VCaP (cell line): ENCODE results near the gene MARVELD1.
A peak's percentile ranks its signal among the peaks of the same experiment; 100 is the strongest.
"Not testable (repeated sequence)": the region's sequence is repeated elsewhere in the genome, so short reads cannot be mapped to it uniquely, and the experiment has no call there.

ENCODE experiments used
- H3K27ac ChIP-seq: fragments of 450-650 bp; 2 replicates; pipeline ENCODE4 v1.5.1; 2017
- TF ChIP-seq, protein P1 (sequence below): fragments of 450-650 bp; conservative IDR thresholded peaks from 2 replicates; pipeline ENCODE4 v1.5.1; 2017; ENCODE audit warnings: mild to moderate bottlenecking, moderate library complexity

Gene MARVELD1

DNA sequence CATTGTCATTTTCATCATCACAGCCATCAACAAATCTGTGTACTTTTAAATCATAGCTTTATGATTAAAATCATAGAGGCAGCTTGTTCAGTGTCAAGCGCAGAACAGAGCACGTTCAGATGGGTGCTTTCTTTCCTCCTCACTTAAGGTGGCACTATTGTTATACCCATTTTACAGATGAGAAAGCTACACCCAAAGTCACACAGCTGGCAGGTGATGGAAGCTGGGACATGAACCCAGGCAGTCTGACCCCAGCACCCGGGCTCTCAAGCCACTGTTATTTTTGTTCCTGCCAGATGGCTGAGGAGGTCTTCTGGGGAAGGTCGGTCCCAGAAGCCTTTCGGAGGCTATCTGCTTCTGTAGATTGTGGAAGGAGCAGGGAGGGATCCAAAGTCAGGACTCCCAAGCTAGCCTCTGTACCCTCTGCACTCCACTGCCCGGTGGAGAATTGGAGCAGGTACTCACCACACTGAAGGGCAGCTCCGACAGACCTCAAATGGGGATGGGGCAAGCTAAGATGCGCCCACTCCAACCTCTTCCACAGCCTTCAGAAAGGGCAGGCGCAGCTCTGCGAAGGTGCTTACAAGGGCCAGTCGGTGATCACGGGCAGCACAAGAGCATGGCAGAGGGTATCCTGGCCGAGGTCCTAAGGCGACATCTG, 27.1 kb upstream of the MARVELD1 start:
- TF ChIP-seq, protein P1, sequence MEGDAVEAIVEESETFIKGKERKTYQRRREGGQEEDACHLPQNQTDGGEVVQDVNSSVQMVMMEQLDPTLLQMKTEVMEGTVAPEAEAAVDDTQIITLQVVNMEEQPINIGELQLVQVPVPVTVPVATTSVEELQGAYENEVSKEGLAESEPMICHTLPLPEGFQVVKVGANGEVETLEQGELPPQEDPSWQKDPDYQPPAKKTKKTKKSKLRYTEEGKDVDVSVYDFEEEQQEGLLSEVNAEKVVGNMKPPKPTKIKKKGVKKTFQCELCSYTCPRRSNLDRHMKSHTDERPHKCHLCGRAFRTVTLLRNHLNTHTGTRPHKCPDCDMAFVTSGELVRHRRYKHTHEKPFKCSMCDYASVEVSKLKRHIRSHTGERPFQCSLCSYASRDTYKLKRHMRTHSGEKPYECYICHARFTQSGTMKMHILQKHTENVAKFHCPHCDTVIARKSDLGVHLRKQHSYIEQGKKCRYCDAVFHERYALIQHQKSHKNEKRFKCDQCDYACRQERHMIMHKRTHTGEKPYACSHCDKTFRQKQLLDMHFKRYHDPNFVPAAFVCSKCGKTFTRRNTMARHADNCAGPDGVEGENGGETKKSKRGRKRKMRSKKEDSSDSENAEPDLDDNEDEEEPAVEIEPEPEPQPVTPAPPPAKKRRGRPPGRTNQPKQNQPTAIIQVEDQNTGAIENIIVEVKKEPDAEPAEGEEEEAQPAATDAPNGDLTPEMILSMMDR = no peak
- peak overlapping the region; percentile 65 for H3K27ac ChIP-seq

DNA sequence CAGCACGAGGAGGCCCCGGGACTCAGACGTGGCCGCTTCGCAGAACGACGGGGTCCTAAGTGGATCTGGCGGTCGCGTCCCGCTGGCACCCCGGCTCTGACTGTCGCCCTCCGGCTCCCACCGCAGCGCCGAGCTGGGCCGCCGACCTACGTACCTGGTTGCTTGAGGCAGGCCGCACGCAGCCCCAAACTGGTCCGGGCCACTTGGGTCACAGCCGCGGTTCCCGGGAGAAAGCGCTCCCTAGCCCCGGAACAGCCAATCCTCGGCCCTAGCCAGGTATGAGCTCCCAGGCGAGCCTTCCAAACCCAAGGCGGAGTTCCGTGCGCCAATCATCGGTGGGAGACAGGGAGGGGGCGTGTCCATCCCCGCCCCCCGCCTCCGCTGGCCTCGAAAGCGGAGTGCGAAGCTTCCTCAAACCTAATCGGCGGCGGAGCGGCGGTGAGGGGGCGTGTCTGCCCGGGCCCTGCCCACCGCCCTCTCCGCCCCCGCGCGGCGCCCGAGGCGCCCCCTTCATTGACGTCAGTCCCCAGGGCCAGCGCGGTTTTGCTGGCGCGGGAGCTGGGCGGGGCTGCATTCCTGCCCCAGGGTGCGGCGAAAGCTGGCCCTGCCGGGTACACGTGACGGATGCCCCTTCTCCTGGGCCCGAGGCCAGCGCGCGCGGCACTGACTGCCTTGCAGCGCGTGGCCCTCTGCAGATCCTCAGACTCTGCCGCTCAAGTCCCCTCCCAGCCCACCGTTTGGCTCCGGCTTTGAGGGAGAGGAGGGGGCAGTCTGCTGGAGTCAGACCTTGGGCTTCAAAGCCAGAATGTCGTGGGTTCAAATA, 26.4 kb upstream of the MARVELD1 start, which contains the start of gene AVPI1:
Gene AVPI1 (minus strand): TSS at position 280 of the 823 bp plus-strand sequence. CDS start 7,336 bp downstream, outside the sequence.
- H3K27ac ChIP-seq = peak within 1 kb of the TSS; percentile 65
- TF ChIP-seq, protein P1 = no peak

DNA sequence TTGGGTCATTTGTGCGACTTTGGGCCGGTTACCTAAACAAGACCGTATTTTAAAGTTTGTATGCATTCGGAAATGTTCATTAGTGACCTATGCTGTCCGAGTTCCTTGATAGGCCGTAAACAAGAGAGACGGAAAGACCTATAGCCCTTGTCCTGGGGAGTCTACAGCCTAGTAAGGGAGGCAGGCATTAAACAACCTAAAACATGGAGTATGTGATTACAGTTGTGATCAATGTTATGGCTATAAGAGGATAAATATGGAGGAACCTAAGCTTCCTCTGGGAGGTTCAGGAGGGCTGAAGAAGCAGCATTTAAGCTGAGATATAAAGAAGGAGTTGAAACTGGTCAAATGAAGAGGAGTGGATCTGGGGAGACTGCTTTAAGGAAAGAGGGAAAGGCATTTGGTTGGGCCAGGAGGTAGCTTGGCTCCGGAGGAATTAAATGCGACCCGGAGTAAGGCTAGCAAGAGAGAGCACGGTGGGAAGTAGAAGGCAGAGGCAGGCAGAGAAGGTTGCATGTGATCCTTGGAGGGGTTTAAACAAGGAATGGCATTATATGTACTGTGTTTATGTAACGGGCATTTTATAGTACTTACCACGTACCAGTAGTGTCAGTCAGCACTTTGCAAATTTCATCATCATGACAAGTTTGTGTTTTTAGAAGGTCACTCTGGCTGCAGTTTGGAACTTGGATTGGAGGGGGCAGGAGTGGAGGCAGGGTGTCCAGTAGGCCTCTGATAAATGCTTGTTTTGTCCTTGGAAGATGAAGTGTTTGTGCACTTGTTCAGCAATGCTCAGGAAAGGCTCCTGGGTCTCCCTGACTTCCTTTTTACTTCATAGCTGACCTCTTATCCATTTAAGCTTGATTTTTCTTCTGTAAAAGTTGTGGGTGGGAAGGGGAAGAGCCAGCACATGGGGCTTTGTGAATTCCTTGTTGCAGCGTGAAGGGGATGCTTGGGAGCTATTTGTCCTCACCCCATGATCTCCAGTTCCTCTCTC, 25.4 kb upstream of the MARVELD1 start:
- H3K27ac ChIP-seq = peak overlapping the region; percentile 65
- TF ChIP-seq, protein P1 = no peak

GRCh38 chr10:97689559-97690020, 23.9 kb upstream of the MARVELD1 start:
- no peak overlapping the region for H3K27ac ChIP-seq
- TF ChIP-seq, protein P1 = no peak

DNA sequence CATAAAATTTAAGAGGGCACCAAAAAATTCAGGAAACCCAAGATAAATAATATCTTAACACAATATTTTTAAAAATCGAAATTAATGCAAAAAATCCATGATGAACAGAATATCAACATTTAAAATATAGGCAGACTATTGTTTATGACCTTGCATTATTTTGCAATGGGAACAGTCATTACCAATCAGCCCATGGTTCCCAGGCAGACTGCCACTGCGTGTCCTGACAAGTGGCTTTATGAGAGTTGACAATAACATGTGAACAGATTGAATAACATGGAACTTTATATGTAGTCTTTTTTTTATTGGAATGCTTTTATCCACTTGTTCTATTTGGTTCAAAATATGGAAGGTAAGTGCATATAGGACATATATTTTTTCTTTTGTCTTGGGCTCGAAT, 23.4 kb upstream of the MARVELD1 start:
- TF ChIP-seq, protein P1 = no peak
- H3K27ac ChIP-seq = no peak overlapping the region

DNA sequence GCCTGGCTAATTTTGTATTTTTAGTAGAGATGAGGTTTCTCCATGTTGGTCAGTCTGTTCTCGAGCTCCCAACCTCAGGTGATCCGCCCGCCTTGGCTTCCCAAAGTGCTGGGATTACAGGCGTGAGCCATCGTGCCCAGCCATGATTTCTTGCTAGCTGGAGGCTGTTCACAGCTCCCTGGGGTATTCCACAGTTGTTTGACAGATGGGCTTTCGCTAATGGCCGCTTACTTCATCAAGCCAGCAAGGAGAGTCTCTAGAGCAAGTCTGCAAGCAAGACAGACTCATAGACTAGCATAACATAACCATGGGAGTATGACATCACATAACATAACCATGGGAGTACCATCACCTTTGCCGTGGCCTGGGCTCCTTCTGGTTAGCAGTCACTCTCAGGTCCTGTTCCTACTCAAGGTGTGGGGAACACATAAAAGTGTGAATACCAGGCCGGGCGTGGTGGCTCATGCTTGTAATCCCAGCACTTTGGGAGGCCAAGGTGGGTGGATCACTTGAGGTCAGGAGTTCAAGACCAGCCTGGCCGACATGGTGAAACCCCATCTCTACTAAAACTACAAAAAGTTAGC, 15.4 kb upstream of the MARVELD1 start:
- H3K27ac ChIP-seq = not testable (repeated sequence)

DNA sequence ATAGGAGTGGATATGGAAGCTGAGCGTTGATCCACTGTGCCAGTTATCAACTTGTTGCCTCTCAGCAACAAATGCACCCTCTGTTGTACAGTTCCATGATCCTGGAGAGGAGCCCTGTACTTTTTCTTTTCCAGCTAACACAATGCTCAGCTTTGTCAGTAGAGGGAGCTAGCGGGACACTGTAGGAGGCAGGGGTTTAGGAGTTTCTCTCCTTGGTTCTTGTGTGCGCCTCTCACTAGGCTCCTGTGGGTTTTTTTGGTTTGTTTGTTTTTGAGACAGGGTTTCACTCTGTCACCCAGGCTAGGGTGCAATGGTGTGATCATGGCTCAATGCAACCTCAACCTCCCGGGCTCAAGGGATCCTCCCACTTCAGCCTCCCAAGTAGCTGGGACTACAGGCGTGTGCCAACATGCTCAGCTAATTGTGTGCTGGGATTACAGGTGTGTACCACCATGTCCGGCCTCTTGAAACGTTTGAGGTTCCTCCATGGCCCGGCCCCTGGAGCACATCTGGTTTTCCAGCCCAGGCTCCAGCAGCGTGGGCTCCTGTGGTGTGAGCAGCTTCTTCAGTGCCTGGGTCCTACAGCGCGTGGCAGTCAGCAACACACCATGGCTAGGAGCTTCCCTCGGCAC, 12.0 kb upstream of the MARVELD1 start:
- TF ChIP-seq, protein P1 = peak; percentile 87

More for the DNA sequence above, 12.0 kb upstream of the MARVELD1 start:
- H3K27ac ChIP-seq = no peak overlapping the region
